GM21737 (cell line): ENCODE data around the gene HES2.
"Not testable (repeated sequence)": the region's sequence is repeated elsewhere in the genome, so short reads cannot be mapped to it uniquely, and the experiment has no call there.

Source experiments
- ATAC-seq: cut with Tn5 transposase; IDR thresholded peaks from one replicate; pipeline ENCODE4 v1.9.1; 2021; ENCODE audit warnings: mild to moderate bottlenecking, moderate library complexity; ENCODE audit not compliant: unreplicated experiment

HES2 gene

DNA sequence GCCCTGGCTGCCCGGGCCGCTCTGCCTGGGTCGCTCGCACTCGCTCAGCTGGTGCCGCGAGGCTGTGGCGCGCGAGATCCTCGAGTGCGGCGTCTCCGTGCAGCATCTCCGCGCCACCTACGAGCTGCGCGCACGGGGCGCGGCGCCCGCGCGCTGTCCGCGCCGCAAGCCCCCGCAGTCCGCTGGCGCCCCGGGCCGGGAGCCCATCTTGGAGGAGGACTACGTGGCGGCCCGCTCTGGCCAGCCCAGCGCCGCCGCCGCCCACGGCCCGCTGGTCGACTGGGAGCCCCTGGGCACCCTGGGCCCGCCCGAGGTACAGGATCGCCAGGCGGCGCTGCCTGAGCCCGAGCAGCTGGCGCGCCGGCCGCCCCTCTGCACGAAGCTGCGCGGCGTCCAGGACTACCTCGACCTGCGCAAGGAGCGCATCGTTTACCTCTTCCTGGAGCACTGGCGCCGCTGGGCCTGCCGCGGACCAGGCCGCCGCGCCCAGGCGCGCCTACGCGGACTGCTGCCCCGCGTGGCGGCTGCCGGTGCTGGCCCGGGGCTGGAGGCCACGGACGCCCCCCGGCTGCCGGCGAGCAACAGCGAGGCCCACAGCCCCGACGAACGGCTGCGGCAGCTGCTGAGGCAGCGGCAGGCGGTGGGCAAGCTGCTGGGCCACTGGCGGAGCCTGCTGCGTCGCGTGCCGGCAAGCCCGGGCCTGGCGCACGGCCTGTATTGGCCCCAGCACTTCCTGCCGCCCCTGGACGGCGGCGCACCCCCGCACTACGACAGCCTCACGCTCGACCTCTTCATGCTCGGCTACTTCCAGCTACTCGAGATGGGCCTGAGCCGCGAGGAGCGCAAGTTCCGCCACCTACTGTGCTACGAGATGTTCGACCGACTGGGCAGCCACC is 35.4 kb upstream of the HES2 start:
- no peak for ATAC-seq

DNA sequence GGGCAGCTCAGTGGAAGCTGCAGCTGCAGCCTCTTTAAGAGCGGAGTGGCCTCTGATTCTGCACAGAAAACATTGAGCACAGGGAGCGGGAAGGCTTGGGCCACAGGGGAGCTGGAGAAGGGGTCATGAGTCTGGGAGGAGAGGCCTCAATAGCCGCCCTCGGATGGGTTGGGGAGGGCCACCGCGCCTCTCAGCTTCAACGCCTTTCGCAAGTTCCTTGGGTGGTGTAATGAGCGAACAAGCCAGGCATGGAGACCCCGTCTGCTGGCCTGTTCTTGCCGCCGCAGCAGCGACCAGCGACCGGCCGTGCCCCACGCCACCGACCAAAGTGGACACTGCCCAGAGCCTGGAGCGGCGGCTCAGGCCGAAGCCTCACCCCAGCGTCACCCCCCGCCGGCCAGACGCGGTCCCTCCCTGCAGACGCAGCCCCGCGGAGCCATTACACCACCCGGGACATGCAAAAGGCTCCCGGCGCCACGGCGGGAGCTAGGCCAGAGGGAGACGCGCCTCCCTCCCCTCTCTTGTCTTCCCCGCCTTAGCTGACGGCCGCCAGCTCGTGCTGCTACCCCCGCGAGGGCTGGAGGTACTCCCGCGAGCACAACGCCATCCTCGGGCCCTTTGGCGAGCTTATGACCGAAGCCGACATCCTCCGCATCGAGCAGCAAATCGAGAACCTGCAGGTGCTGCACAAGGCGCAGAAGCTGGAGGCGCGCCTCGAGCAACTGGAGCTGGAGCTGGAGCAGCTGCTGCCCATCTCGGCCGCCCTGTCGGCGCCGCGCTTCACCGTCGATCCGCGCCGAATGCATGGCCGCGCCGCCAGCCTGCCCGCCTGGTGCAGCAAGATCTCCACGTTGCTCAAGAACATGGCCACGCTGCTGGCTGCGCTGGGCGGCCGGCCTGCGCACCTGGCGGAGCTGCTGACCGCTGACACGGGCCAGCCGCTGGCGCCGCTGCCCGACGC is 34.5 kb upstream of the HES2 start:
- ATAC-seq, result not testable (repeated sequence)

DNA sequence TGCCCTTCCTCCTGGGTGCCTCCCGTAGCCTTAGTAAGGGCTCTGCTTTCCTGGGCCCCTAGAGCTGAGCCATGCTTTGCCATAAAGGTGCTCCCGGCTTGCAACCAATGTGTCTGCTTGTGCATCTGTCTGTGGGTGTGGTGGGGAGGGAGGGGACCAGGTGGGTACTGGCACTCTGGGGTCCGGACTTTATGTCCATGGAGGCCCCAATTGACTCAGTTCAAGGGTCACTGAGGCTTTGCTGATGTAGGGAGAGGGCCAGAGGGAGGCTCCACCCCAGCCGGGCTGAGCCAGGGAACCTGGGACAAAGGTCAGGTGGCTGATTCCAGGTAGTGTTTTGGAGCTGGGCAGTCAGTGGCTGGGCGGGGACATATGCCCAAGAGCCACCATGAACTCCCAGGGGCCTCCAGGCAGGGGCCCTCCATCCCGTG is 31.2 kb upstream of the HES2 start:
- ATAC-seq, result no peak

DNA sequence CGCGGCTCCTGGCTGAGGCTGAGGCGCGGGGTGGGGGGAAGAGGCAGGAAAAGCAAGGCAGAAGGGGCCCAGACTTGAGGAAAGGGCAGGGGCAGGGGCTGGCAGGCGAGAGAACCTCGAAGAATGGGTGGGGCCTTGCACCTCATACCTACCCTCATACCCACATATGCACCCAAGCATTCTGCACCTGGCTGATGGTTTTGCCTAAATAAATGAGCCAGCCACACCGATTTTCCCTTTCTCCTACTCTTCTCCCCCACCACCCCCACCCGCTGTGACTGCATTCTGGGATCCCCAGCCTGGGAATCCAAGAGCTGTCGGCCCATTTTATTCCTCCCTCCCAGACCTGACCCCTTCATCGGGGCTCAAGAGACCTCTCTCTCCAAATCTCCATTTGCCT is 30.8 kb upstream of the HES2 start:
- ATAC-seq, result not testable (repeated sequence)

DNA sequence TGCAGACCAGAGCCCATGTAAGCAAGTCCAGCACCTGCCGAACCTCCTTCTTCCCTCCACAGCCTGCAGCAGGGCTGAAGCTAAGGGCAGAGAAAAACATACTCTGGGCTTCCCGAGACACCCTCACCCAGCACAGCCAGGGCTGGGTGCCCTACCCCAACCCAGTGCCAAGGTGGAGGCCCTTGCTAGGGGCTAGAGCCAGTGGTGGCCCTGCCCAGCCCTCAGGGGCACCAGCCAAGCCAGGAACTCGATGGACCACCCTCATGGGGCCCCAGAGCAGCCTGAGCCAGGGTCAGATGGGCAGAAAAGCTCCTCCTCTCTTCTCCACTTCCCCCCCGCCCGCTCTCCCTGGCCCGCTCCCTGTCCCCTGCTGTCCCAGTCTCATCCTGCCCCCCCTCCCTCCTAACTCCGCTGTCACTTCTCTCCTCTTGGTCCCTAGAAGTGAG is 30.3 kb upstream of the HES2 start:
- ATAC-seq, result no peak

DNA sequence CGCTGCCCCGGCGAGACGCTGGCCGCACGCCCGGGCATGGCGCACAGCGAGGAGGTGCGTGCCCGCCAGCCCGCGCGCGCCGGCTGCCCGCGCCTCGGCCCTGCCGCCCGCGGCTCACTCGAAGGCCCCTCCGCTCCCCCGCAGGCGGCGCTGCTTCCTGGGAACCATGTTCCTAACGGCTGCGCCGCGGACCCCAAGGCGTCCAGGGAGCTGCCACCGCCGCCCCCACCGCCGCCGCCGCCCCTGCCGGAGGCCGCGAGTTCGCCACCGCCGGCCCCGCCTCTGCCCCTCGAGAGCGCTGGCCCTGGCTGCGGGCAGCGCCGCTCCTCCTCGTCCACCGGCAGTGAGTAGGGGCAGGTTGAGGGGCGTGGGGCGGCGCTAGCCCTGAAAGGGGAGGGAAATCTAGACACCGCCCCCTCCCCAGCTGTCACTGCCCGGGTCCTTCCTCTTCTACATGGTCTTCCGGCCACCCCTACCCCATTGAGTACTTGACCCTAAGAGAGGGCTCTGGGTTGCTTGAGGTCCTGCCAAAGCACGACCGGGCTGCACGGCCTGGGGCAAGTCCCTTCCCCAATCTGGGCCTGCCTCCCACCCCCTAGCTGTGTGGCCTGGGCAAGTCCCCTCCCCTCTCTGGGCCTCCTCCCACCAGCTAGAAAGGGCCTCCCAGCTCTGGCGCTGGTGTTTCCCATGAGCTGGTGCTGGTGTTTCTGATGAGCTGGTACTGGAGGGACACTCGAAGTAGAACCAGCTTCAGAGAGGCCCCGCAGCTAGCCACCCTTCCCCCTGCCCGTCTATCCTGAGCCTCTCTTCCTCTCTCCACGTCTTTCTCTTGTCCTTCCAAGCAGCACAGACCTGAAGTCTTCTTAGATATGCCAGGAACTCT is 29.3 kb upstream of the HES2 start:
- no peak for ATAC-seq

DNA sequence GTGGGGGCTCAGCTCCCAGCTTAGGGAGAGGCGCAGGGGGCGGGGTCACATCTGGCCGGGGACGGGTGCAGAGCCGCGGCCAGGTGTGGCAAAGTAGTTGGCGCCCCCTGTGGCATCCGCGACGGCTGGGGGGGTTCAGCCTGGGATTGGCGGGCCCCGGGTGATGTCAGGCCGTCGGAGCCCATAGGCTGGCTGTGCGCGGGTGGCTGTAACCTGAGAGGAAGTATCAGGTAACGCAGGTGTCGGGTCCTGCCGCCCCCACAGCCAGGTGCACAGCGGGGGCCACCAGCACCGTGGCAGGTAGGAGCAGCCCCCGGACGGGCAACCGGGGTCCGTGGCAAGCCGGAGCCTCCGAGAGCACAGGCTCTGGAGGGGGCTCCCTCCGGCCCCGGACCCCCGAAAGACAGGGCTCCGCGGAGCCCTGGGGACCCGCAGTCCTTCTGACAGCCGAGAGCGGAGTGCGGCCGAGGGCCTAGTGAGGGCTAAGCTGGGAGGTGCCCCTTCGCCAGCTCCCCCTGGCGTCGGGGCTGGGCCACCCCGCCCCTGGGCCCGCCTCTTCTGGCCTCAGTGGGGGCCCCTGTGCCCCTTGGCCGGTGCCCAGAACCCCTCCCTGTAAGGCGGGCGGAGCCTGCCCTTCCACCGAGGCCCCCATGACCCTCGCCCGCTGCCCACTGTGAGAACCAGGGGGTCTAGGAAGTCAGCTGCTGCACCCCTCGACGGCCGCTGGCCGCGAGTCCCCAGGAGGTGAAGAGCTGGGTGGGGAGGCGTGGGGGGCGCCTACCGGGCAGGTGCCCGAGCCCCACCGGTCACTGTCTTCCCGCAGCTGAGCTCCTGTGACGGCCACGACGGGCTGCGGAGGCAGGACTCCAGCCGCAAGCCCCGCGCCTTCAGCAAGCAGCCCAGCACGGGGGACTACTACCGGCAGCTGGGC is 28.4 kb upstream of the HES2 start:
- no peak for ATAC-seq

DNA sequence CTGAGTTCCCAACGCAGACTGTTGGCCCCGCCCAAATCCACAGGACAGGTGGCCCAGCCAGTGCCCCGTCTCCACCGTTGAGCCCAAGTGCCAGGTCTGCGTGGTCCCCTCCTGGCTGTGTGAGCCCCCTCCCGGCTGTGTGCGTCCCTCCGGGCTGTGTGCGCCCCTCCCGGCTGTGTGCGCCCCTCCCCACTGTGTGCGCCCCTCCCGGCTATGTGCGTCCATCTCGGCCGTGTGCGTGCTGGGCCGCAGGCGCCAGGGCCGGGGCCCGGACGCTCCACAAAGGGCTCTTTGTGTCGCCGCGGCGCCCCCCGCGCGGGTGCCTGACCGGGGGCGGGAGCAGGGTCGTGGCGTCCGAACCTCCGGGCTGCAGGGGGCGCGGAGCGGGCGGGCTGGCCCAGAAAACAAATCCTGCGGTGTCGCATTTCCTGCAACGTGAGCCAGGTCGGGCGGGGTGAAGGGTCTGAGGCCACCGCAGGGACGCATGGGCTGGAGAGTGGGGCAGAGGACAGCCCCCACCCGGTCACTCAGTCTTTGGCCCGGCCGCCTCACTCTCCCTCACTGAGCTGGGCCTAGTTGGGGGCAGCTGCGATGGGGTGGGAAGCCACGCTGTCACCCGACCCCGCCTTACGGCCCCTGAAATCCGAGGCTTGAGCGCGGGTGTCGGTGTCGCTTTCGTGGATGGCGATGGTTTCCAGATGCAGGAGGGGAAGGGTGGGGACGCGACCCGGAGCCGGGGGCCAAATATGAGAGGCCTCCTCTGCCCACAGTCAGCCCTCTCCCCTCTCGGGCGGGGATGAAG is 27.5 kb upstream of the HES2 start:
- no peak for ATAC-seq

DNA sequence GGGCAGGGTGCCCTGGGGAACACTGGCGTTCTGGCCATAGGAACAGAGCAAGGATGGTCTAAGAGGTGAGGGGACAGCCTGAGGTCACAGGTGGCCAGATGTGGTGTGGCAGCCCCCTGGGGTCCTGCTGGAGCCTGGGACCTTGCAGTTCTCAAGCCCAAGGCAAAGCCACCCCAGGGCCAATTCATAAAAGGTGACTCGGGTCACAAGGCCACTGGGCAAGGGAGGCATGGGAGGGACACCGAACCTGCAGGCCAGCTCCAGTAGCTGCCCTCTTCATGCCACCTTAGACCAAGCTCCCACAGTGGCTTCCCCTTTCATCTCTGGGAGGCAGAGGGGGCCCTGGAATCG is 26.9 kb upstream of the HES2 start:
- no peak for ATAC-seq

DNA sequence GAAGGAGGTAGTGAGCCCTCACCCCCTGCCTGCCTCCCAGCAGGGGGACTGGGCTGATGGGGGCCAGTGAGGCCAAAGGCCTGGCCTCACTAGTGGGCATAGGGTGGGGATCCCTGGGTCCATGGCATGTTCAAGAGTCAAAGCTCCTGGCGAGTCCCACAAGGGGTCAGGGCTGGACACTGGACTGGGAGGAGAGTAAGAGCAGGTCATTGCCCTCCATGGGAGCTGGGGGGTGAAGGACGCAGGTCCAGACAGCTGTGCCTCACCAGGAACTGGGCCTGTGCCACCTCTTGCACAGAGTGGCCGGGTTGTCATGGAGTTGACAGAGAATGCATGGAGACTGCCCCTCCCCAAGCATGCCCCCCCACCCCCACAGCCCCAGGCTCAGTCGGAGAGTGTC is 26.2 kb upstream of the HES2 start:
- not testable (repeated sequence) for ATAC-seq

DNA sequence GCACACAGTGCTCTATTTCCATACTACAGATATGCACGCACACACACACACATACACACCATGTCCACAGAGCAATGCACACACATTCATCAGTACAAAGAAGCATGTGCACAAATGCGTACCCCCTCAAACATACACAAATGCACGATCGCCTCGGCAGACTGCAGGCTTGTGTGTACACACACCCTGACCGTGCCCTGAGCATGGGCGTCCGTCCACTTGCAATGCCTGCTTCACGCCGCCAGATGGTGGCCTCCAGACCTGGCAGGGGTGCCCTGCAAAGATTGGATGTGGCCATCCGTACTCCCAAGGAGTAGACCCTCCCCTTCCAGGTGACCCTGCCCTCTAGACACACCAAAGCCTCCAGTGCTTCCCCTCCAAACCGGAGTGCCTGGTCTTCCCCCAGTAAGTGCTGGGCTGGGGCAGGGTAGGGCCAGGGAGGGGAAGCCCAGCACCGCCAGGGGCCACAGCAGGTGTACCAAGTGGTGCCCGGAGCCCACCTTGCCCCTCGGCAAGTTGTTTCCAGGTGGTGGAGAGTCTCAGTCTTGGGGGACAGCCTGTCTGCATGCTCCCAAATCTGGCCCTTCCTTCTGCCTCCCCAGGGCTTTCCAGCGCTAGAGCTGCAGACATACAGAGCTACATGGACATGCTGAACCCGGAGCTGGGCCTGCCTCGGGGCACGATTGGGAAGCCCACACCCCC is 25.5 kb upstream of the HES2 start:
- ATAC-seq, result no peak

DNA sequence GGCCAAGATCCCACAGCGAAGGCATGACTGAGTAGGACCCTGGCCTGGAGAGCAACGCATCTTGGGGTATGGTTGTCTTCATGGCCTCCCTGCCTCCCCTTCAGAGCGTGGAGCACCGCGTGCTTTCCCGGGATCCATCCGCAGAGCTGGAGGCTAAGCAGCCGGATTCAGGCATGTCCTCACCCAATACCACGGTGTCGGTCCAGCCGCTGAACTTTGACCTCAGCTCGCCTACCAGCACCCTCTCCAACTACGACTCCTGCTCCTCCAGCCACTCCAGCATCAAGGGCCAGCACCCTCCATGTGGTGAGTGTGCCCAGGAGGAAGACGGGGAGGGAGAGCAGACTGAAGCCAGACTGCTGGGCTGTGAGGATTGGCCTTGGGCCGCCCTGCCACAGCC is 24.7 kb upstream of the HES2 start:
- no peak for ATAC-seq

DNA sequence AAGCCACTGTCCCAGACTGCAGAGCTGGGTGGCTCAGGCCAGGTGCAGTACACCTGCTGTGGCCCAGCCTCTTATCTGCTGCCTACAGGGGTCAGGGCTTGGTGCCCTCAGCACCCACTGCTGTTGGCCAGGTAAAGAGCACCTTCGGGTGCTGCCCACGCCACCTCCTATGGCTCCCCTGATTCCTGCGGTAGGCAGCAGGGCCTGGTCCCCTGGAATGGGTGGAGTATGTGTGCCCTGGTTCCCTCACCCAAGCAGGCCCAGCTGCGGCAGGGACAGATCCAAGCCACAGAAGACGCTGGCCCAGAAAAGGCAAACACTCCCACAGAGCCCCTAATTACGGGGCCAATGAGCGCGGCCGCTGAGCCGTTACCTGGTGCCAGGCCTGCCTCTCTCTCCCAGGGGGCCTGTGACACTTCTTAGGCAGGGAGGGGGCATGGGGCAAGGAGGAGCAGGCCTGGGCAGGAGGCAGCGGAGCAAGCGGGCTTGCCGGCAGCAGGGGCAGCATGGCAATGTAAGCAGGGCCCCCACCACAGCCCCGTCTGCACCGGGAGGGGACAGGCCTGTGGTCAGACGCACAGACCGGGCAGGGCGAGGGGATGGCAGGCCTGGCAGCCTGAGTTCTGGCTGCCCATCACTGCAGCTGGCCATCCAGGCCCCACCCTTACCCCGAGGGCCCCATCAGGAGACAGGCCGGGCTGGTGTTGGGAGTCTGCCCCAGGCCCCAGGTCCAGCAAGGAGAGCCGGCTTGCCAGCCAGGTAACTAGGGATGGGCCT is 23.8 kb upstream of the HES2 start:
- ATAC-seq, result no peak

DNA sequence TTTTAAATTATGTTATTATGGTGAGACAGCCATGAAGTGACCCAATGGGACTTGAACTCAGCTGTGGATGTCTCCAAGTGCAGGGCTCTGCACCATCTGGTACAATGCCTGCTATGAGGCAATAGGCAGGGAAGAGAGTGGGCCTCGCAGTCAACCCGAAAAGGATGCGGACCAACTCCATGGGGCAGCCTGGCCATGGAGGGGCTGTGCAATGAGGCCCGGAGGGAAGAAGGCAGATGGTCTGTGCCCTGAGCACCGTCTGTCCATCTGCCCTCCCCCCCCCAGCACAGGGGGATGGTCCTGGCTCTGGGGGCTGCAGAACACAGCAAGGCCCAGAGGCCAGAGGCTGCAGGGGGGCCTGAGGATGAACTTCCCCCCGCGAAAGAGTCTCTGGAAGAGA is 21.9 kb upstream of the HES2 start:
- ATAC-seq, result no peak

DNA sequence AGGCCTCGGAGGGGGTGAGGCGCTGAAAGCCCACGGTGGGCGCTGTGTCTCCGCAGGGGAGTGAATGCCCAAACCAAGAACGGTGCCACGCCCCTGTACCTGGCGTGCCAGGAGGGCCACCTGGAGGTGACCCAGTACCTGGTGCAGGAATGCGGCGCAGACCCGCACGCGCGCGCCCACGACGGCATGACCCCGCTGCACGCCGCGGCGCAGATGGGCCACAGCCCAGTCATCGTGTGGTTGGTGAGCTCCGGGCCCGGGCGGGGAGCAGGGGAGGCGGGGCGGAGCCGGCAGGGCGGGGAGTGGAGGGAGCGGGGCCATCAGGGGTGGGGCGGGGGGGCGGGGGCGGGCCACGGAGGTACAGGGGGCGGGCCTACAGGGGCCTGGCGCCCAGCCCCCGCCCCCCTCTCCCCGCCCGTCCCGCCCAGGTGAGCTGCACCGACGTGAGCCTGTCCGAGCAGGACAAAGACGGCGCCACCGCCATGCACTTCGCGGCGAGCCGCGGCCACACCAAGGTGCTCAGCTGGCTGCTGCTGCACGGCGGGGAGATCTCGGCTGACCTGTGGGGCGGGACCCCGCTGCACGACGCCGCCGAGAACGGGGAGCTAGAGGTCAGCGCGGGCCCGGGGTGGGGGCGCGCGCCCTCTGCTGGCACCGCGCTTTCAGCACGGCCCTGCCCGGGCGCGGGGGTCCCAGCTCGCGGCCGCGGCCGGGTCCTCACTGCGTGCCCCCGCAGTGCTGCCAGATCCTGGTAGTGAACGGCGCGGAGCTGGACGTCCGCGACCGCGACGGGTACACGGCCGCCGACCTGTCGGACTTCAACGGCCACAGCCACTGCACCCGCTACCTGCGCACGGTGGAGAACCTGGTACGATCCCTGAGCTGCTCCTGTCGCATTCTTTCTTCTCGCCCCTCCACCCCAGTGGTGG is 20.7 kb upstream of the HES2 start:
- ATAC-seq, result no peak

DNA sequence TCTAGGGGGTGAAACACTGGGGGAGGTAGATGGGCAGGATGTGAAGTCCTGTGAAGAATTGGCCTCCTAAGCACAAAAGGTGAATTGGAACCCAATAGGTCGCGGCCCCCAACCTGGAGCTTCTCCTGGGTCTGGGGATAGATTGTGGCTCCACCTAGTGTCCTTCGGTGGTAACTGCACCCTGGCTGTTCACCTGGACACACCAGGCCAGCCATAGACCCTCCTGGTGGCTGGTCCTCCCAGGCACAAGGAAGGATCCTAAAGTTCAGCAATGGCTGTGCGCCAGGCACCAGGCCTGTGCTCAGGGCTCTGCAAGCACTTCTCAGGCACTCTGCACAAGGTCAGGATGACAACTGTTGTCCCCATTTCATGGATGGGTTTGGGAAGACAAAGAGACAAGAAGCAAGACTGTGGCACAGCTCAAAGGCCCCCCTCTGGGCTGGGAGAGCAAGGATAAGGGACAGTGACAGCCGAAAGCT is 18.4 kb upstream of the HES2 start:
- ATAC-seq, result no peak
